ENCODE results near the gene KREMEN2. TPM values are rescaled to one million over a fixed set of nuclear protein-coding genes. Genes with fewer than 3 reads are reported as not detected.

KREMEN2 gene
- total and polyA plus RNA-seq, 9 of the 15 experiments (the other 6 are each of a cell fraction or from before 2014, with no cell fraction given): 0.04 to 7.7 (median 1.5) TPM; not detected in 1

GRCh38 chr16:2950773-2951172 lies 13.3 kb upstream of the KREMEN2 start:
- ATAC-seq: peak; percentile 91
- intact Hi-C loops (cut with micrococcal nuclease) (no loop called here), in situ Hi-C loops (cut with MboI) (no loop called here)
- Histone ChIP-seq H3K36me3 (ENCODE audit: control insufficient read depth, insufficient read depth, low read length) (no peaks in the 10 kb centered on the region), H3K9me1 (ENCODE audit: control insufficient read depth, insufficient read depth, low read length) (no peaks in the 10 kb centered on the region), H3K4me3 (no peak overlapping the region), H3K4me2 (ENCODE audit: insufficient read depth, low read length) (no peak overlapping the region), H3K9me3 (replicated peaks; ENCODE audit: control insufficient read depth, insufficient read depth, low read depth, low read length) (no peaks in the 10 kb centered on the region), H3K27me3 (ENCODE audit: control insufficient read depth in 2 of 2, insufficient read depth in 2 of 2, low read length in 2 of 2) (peaks cover 12 to 33% of the 10 kb centered on the region in 2 experiments), H3K9ac (ENCODE audit: insufficient read depth in 1 of 2, low read depth in 2 of 2, low read length in 2 of 2) (peak overlapping the region in 1 of 2 experiments; percentile 81; a peak in 2 of 4 replicates), H3K79me2 (ENCODE audit: control insufficient read depth, insufficient read depth, low read length) (no peaks in the 10 kb centered on the region), H3K4me1 (replicated peaks in 1 of 2; ENCODE audit: control insufficient read depth in 2 of 2, insufficient read depth in 2 of 2, low read length in 2 of 2) (peaks cover 0 to 48% of the 10 kb centered on the region in 2 experiments; a peak in 3 of 5 replicates), H3K27ac (ENCODE audit: extremely low read depth, low read depth, low read length) (no peak overlapping the region), H2AFZ (ENCODE audit: low read depth, low read length) (no peak overlapping the region), H4K20me1 (replicated peaks; ENCODE audit: control insufficient read depth, insufficient read depth, low read length) (0 out of 2 replicates have a peak, but pooled peaks cover 10% of the 10 kb centered on the region)
- POLR2A ChIA-PET: interaction anchor here (0.6 to 1.8 kb wide), 4 partner anchors 11 to 239 kb away, joined by 3 to 6 read pairs (median 4); no protein-coding TSS in a partner anchor
- CTCF ChIA-PET (ENCODE audit: low intra/inter-chr PET ratio): interaction anchor here (1.1 kb wide), 1 partner anchor 11 kb away, joined by 4 read pairs; no protein-coding TSS in a partner anchor
- 14% methylated on average over 16 of the region's 16 CpGs for WGBS (ENCODE audit: insufficient coverage, low coverage, missing lambda C conversion rate)
- DNase-seq (ENCODE audit: extremely low read depth in 1 of 4, low spot score in 3 of 4): peak in 3 of 4 experiments; percentile 43 to 59 (median 44)
- FAIRE-seq: peak; percentile 62
- BruUV-seq (replicated peaks): no TSS peak
- TF ChIP-seq EWSR1 (IDR thresholded peaks at IDR 0.05; ENCODE audit: borderline replicate concordance, low read depth, partially characterized antibody) (no peak), THAP7 (CRISPR knock-in tag; IDR thresholded peaks at IDR 0.05) (no peak), UBTF (IDR thresholded peaks at IDR 0.05; ENCODE audit: borderline replicate concordance in 1 of 2, low read depth in 2 of 2, low read length in 2 of 2) (peak in 1 of 2 experiments; percentile 91; a peak in 2 of 4 replicates)
- TF ChIP-seq, protein P1, sequence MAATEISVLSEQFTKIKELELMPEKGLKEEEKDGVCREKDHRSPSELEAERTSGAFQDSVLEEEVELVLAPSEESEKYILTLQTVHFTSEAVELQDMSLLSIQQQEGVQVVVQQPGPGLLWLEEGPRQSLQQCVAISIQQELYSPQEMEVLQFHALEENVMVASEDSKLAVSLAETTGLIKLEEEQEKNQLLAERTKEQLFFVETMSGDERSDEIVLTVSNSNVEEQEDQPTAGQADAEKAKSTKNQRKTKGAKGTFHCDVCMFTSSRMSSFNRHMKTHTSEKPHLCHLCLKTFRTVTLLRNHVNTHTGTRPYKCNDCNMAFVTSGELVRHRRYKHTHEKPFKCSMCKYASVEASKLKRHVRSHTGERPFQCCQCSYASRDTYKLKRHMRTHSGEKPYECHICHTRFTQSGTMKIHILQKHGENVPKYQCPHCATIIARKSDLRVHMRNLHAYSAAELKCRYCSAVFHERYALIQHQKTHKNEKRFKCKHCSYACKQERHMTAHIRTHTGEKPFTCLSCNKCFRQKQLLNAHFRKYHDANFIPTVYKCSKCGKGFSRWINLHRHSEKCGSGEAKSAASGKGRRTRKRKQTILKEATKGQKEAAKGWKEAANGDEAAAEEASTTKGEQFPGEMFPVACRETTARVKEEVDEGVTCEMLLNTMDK (IDR thresholded peaks at IDR 0.05; ENCODE audit: borderline replicate concordance, insufficient read depth, low read depth, low read length, poor library complexity, severe bottlenecking): peak; percentile 33
- TF ChIP-seq, protein P2, sequence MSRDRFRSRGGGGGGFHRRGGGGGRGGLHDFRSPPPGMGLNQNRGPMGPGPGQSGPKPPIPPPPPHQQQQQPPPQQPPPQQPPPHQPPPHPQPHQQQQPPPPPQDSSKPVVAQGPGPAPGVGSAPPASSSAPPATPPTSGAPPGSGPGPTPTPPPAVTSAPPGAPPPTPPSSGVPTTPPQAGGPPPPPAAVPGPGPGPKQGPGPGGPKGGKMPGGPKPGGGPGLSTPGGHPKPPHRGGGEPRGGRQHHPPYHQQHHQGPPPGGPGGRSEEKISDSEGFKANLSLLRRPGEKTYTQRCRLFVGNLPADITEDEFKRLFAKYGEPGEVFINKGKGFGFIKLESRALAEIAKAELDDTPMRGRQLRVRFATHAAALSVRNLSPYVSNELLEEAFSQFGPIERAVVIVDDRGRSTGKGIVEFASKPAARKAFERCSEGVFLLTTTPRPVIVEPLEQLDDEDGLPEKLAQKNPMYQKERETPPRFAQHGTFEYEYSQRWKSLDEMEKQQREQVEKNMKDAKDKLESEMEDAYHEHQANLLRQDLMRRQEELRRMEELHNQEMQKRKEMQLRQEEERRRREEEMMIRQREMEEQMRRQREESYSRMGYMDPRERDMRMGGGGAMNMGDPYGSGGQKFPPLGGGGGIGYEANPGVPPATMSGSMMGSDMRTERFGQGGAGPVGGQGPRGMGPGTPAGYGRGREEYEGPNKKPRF (IDR thresholded peaks at IDR 0.05; ENCODE audit: low read depth, low read length): no peak

Data from K562 (cell line).